GM23338 (cell line): ENCODE results near the gene HTRA1. TPM values are rescaled to one million over a fixed set of nuclear protein-coding genes. Genes with fewer than 3 reads are reported as not detected.

Source experiments
- ATAC-seq: fragments of 200-7000 bp; cut with Tn5 transposase; 3 replicates; pipeline ENCODE4 v1.9.1; 2020
- DNase-seq: peaks from one replicate; pipeline ENCODE4 v3.0.0-alpha.2; 2015; ENCODE audit warnings: low spot score
- H2AFZ ChIP-seq: fragments of 200-600 bp; sonication (generic); 2 replicates; pipeline ENCODE4 v1.8.0; 2016; ENCODE audit warnings: antibody characterized with exemption, mild to moderate bottlenecking, moderate library complexity
- H3F3A ChIP-seq: fragments of 200-600 bp; sonication (generic); replicated peaks from 2 replicates; pipeline ENCODE4 v1.8.0; 2017; ENCODE audit warnings: antibody characterized with exemption, mixed run types, low read depth
- H3K27ac ChIP-seq: fragments of 200-600 bp; sonication (generic); 2 replicates; pipeline ENCODE4 v1.6.1; 2016; ENCODE audit warnings: low read depth
- H3K27me3 ChIP-seq: fragments of 200-600 bp; sonication (generic); 2 replicates; pipeline ENCODE4 v1.8.0; 2016; ENCODE audit warnings: mild to moderate bottlenecking, mixed run types, moderate library complexity; ENCODE audit not compliant: insufficient read depth
- H3K36me3 ChIP-seq: fragments of 200-600 bp; sonication (generic); 2 replicates; pipeline ENCODE4 v1.8.0; 2016; ENCODE audit warnings: mild to moderate bottlenecking; ENCODE audit not compliant: insufficient read depth
- H3K4me1 ChIP-seq: fragments of 200-600 bp; sonication (generic); 2 replicates; pipeline ENCODE4 v1.8.0; 2016; ENCODE audit warnings: mild to moderate bottlenecking, moderate library complexity; ENCODE audit not compliant: insufficient read depth
- H3K4me2 ChIP-seq: fragments of 200-600 bp; sonication (generic); 2 replicates; pipeline ENCODE4 v1.7.1; 2017; ENCODE audit warnings: mixed run types
- H3K4me3 ChIP-seq: fragments of 200-600 bp; sonication (generic); 2 replicates; pipeline ENCODE4 v1.6.1; 2016; ENCODE audit warnings: mixed run types
- H3K79me2 ChIP-seq: fragments of 200-600 bp; sonication (generic); replicated peaks from 2 replicates; pipeline ENCODE4 v1.8.0; 2017; ENCODE audit warnings: mild to moderate bottlenecking; ENCODE audit not compliant: insufficient read depth
- H3K9me2 ChIP-seq: fragments of 200-600 bp; sonication (generic); 2 replicates; pipeline ENCODE4 v1.8.0; 2017; ENCODE audit not compliant: insufficient read depth
- H4K20me1 ChIP-seq: fragments of 200-600 bp; sonication (generic); replicated peaks from 2 replicates; pipeline ENCODE4 v1.8.0; 2017; ENCODE audit warnings: mild to moderate bottlenecking; ENCODE audit not compliant: insufficient read depth
- H3K27ac Mint-ChIP-seq: 2 replicates; pipeline ENCODE4 v1.8.0; 2020; ENCODE audit warnings: inconsistent platforms, mild to moderate bottlenecking, moderate library complexity, mixed read lengths
- H3K27me3 Mint-ChIP-seq: 3 replicates; pipeline ENCODE4 v1.8.0; 2022; ENCODE audit warnings: low read depth, mild to moderate bottlenecking, moderate library complexity, mixed read lengths, inconsistent platforms; ENCODE audit not compliant: insufficient read depth, poor library complexity
- H3K36me3 Mint-ChIP-seq: 3 replicates; pipeline ENCODE4 v1.8.0; 2021; ENCODE audit warnings: low read depth, mild to moderate bottlenecking, inconsistent platforms, moderate library complexity, mixed read lengths
- H3K4me1 Mint-ChIP-seq: 3 replicates; pipeline ENCODE4 v1.8.0; 2020; ENCODE audit warnings: mild to moderate bottlenecking, inconsistent platforms, mixed read lengths
- H3K4me3 Mint-ChIP-seq: 3 replicates; pipeline ENCODE4 v1.8.0; 2021; ENCODE audit warnings: moderate library complexity, mild to moderate bottlenecking, inconsistent platforms, mixed read lengths
- H3K9me3 Mint-ChIP-seq: 3 replicates; pipeline ENCODE4 v1.8.0; 2020; ENCODE audit warnings: moderate library complexity, mild to moderate bottlenecking, inconsistent platforms, mixed read lengths
- ETS1 ChIP-seq: IDR thresholded peaks from 2 replicates; pipeline ENCODE4 v1.6.1; 2016; ENCODE audit warnings: antibody characterized with exemption
- EZH2phosphoT487 ChIP-seq: fragments of 200-600 bp; sonication (generic); IDR thresholded peaks from one replicate; pipeline ENCODE4 v1.8.1; 2018; ENCODE audit warnings: antibody characterized with exemption; ENCODE audit not compliant: unreplicated experiment
- NANOG ChIP-seq: IDR thresholded peaks from 2 replicates; pipeline ENCODE4 v1.6.1; 2016; ENCODE audit warnings: antibody characterized with exemption, borderline replicate concordance
- POLR2AphosphoS5 ChIP-seq: IDR thresholded peaks from 2 replicates; pipeline ENCODE4 v1.6.1; 2016; ENCODE audit warnings: antibody characterized with exemption, low read depth
- REST ChIP-seq: IDR thresholded peaks from one replicate; pipeline ENCODE4 v1.6.1; 2018; ENCODE audit warnings: antibody characterized with exemption; ENCODE audit not compliant: unreplicated experiment
- STAT1 ChIP-seq: IDR thresholded peaks from one replicate; pipeline ENCODE4 v1.6.1; 2016; ENCODE audit warnings: antibody characterized with exemption; ENCODE audit not compliant: unreplicated experiment
- ZNF114 ChIP-seq: fragments of 250-450 bp; sonication (Bioruptor Pico); IDR thresholded peaks from 2 replicates; pipeline ENCODE4 v1.5.0; 2020; ENCODE audit warnings: mild to moderate bottlenecking, moderate library complexity
- polyA plus RNA-seq: library from polyadenylated mRNA; unstranded; fragments of >200 nt; fragmentation: Nextera tagmentation; extraction: Ambion mirVana; gene quantifications from 2 replicates; pipeline ENCODE4 v1.2.1, GENCODE V29; 2016
- total RNA-seq: library from RNA; depleted of rRNA; stranded (reverse); fragments of >200 nt; shearing (Covaris generic); gene quantifications from 2 replicates; pipeline ENCODE4 v1.2.3, GENCODE V29; 2014

The HTRA1 gene
- total and polyA plus RNA-seq, 2 experiments from 2014 or later, result 8.1 to 16.1 TPM

- H3K9me2 ChIP-seq, result no peaks in the 10 kb centered on the region
- peaks cover 6% of the 10 kb centered on the region; the same call in 1 of the 3 replicates for H3K4me1 Mint-ChIP-seq
- no peaks in the 10 kb centered on the region for H3F3A ChIP-seq
- no peak overlapping the region for H3K27ac ChIP-seq
- no peak overlapping the region for H3K27ac Mint-ChIP-seq
- DNase-seq (no peak), ATAC-seq (no peak)
- H3K4me3 Mint-ChIP-seq, result no peak overlapping the region
- no peaks in the 10 kb centered on the region for H3K4me1 ChIP-seq
- no peak overlapping the region for H2AFZ ChIP-seq
- no peaks in the 10 kb centered on the region for H3K9me3 Mint-ChIP-seq
- H3K79me2 ChIP-seq, result no peaks in the 10 kb centered on the region
- no peaks in the 10 kb centered on the region for H4K20me1 ChIP-seq
- H3K36me3 Mint-ChIP-seq, result no peaks in the 10 kb centered on the region; the same call in 2 of the 3 replicates
- H3K27me3 ChIP-seq, result no peaks in the 10 kb centered on the region
- TF ChIP-seq EZH2phosphoT487 (no peak), STAT1 (no peak), ZNF114 (CRISPR knock-in tag) (no peak), NANOG (no peak)
- H3K4me3 ChIP-seq, result no peak overlapping the region
- H3K27me3 Mint-ChIP-seq, result peaks cover 3% of the 10 kb centered on the region
- H3K4me2 ChIP-seq, result no peak overlapping the region
- no peaks in the 10 kb centered on the region for H3K36me3 ChIP-seq
Measured at GRCh38 chr10:122504610-122504950, 43.2 kb downstream of the HTRA1 start.

- no peaks in the 10 kb centered on the region for H3K4me1 ChIP-seq
- Mint-ChIP-seq H3K27ac (no peak overlapping the region; the same call in 1 of the 2 replicates), H3K4me3 (no peak overlapping the region), H3K36me3 (no peaks in the 10 kb centered on the region; the same call in 2 of the 3 replicates), H3K27me3 (peaks cover 3% of the 10 kb centered on the region), H3K4me1 (peaks cover 6% of the 10 kb centered on the region; the same call in 1 of the 3 replicates), H3K9me3 (no peaks in the 10 kb centered on the region)
- H3K27me3 ChIP-seq, result no peaks in the 10 kb centered on the region
- no peak overlapping the region for H3K27ac ChIP-seq
- no peaks in the 10 kb centered on the region for H3K36me3 ChIP-seq
- no peaks in the 10 kb centered on the region for H3K79me2 ChIP-seq
- no peak overlapping the region for H2AFZ ChIP-seq
- H3K4me3 ChIP-seq, result no peak overlapping the region
- no peaks in the 10 kb centered on the region for H3F3A ChIP-seq
- no peaks in the 10 kb centered on the region for H3K9me2 ChIP-seq
- no peak for DNase-seq
- no peak for ATAC-seq
- H3K4me2 ChIP-seq, result no peak overlapping the region
- TF ChIP-seq NANOG (no peak), POLR2AphosphoS5 (no peak), ETS1 (no peak), REST (no peak), STAT1 (no peak), EZH2phosphoT487 (no peak), ZNF114 (CRISPR knock-in tag) (no peak)
- no peaks in the 10 kb centered on the region for H4K20me1 ChIP-seq
Measured at GRCh38 chr10:122505011-122505410, 43.7 kb downstream of the HTRA1 start.
